Muscle of leg (tissue), 11 donors: ENCODE measurements around the gene FKBP2. TPM values are rescaled to one million over a fixed set of nuclear protein-coding genes. Genes with fewer than 3 reads are reported as not detected.
A peak's percentile ranks its signal among the peaks of the same experiment; 100 is the strongest.

Source experiments
- DNase-seq: peaks from one replicate; pipeline ENCODE4 v3.0.0; 2013
- H3K27ac ChIP-seq: one replicate; pipeline ENCODE4 v1.5.1; 2013; ENCODE audit warnings: mild to moderate bottlenecking, low read length, control low read depth
- H3K27me3 ChIP-seq: one replicate; pipeline ENCODE4 v1.6.1; 2013; ENCODE audit warnings: low read length; ENCODE audit not compliant: control insufficient read depth, insufficient read depth
- H3K36me3 ChIP-seq: one replicate; pipeline ENCODE4 v1.6.1; 2013; ENCODE audit warnings: low read length; ENCODE audit not compliant: control insufficient read depth, insufficient read depth
- H3K4me1 ChIP-seq: one replicate; pipeline ENCODE4 v1.6.1; 2013; ENCODE audit warnings: low read length; ENCODE audit not compliant: control insufficient read depth, insufficient read depth
- H3K4me3 ChIP-seq: one replicate; pipeline ENCODE4 v1.5.1; 2013; ENCODE audit warnings: low read length, control low read depth
- H3K9me3 ChIP-seq: replicated peaks from 2 replicates; pipeline ENCODE4 v1.6.1; 2013; ENCODE audit warnings: low read depth, low read length; ENCODE audit not compliant: control insufficient read depth
- WGBS: methylation state at CpG from one replicate; pipeline ENCODE4 v1.1.5; 2013; ENCODE audit warnings: missing lambda C conversion rate; ENCODE audit not compliant: insufficient coverage; 5-methylcytosine and 5-hydroxymethylcytosine counted together
- polyA plus RNA-seq, 8 donors: library from polyadenylated mRNA; unstranded; fragments of 120-200 nt; gene quantifications; one replicate each; pipeline versions ENCODE4 v1.2.1 to v1.2.3, GENCODE V29; 2013; ENCODE audit warnings: inconsistent platforms in 1 of 8, low replicate concordance in 1 of 8; ENCODE audit not compliant: insufficient read length in 8 of 8, insufficient read depth in 1 of 8
- total RNA-seq: library from RNA; stranded (reverse); fragments of 120-200 nt; gene quantifications from one replicate; pipeline ENCODE4 v1.2.4, GENCODE V29; 2013

FKBP2 gene
- total and polyA plus RNA-seq, 9 donors = 40.4 to 60.6 (median 53.8) TPM

DNA sequence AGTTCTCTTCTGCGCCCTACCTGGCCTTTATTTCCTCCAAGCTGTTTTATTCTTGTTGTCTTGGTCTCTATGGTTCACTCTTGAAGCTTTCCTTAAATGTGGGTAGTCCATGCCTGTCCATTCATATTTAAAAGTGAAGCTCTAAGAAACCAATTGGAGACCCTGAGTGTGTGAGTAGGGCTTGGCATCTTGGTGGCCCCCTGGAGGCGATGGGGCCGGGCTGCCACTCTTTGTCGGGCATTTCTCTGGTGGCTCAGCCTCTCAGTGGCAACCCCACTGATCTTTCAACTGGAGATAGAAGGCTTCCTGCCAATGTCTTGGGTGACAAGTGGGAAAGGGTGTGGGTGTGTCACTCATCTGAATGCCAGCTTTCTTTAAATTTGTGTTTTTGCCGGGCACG is 24.0 kb upstream of the FKBP2 start:
- no peak for DNase-seq
- Histone ChIP-seq H3K4me1 (peaks cover 16% of the 10 kb centered on the region), H3K4me3 (no peak overlapping the region), H3K27ac (no peak overlapping the region), H3K36me3 (peaks cover 14% of the 10 kb centered on the region), H3K9me3 (no peaks in the 10 kb centered on the region), H3K27me3 (no peaks in the 10 kb centered on the region)
- WGBS = 93% methylated on average over 3 of the region's 6 CpGs

DNA sequence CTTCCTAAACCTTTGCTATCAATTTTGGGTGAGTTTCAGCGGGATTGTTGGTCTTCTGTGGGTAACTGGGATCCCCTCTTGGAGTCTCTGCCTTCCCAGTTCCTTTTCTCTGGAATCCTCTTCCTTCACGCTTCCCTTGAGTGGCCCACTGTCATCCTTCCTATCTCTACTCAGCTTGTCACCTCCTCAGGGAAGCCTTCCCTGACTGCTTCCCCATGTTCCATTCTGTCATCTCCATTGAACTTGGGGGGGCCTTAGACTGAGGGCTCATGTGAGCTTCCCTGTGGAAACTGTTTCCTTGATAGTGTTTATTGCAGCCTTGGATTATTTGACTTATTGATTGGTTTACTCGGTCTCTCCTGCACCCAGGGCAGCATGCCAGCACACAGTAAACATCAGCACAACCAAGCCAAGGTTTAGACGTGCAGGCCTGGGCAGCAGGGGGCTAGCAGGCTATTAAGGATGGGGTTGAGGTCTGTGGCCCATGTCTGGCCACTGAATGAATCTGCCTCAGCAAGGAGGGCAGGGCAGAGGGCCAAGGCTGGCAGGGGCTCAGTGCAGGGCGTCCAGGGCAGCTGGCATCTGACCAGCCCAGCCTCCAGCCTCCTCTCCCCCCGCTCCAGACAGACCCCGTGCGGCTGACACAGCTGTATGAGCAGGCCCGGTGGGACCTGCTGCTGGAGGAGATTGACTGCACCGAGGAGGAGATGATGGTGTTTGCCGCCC is 22.1 kb upstream of the FKBP2 start:
- H3K36me3 ChIP-seq = peaks cover 18% of the 10 kb centered on the region
- H3K9me3 ChIP-seq = no peaks in the 10 kb centered on the region
- no peak overlapping the region for H3K27ac ChIP-seq
- H3K27me3 ChIP-seq = no peaks in the 10 kb centered on the region
- peaks cover 30% of the 10 kb centered on the region for H3K4me1 ChIP-seq
- no peak overlapping the region for H3K4me3 ChIP-seq
- no peak for DNase-seq
- WGBS = 47% methylated on average over 4 of the region's 11 CpGs

DNA sequence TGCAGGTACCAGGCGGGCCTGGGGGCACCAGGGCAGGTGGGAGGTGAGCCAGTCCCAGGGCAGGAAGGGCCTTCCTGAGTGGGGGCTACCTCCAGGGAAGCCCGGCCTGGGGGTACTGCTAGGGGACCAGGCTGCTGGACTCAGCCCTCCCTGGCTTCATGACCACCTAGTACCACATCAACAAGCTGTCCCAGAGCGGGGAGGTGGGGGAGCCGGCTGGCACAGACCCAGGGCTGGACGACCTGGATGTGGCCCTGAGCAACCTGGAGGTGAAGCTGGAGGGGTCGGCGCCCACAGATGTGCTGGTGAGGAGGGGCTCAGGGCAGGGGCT is 21.6 kb upstream of the FKBP2 start:
- no peak overlapping the region for H3K4me3 ChIP-seq
- H3K4me1 ChIP-seq = peaks cover 36% of the 10 kb centered on the region
- no CpG with 5 or more reads among the region's 7 CpGs for WGBS
- no peak for DNase-seq
- H3K36me3 ChIP-seq = peaks cover 22% of the 10 kb centered on the region
- no peaks in the 10 kb centered on the region for H3K27me3 ChIP-seq
- no peaks in the 10 kb centered on the region for H3K9me3 ChIP-seq
- H3K27ac ChIP-seq = no peak overlapping the region

DNA sequence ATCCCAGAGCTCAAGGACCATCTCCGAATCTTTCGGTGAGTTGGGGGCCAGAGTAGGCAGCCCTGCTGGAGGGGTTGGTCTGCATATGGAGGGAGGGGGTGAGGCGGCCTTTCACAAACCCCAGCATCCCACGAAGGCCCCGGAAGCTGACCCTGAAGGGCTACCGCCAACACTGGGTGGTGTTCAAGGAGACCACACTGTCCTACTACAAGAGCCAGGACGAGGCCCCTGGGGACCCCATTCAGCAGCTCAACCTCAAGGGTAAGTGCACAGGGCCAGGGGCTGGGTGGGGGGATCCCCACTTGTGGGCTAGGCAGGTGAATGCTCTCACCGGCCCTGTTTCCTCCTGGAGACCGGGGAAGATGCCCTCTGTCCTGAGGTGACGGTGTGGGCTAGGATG is 21.1 kb upstream of the FKBP2 start:
- Histone ChIP-seq H3K9me3 (no peaks in the 10 kb centered on the region), H3K36me3 (peaks cover 26% of the 10 kb centered on the region), H3K27me3 (no peaks in the 10 kb centered on the region), H3K4me3 (no peak overlapping the region), H3K4me1 (peaks cover 40% of the 10 kb centered on the region), H3K27ac (no peak overlapping the region)
- DNase-seq = no peak
- WGBS = 86% methylated on average over 7 of the region's 10 CpGs

DNA sequence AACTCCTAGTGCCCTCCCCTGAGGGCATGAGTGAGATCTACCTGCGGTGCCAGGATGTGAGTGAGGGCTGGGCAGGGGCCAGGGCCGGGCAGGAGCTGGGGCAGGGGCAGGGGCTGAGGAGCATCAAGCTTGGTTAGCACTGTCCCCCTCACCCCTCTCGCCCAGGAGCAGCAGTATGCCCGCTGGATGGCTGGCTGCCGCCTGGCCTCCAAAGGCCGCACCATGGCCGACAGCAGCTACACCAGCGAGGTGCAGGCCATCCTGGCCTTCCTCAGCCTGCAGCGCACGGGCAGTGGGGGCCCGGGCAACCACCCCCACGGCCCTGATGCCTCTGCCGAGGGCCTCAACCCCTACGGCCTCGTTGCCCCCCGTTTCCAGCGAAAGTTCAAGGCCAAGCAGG is 20.6 kb upstream of the FKBP2 start:
- Histone ChIP-seq H3K36me3 (peaks cover 26% of the 10 kb centered on the region), H3K27ac (no peak overlapping the region), H3K9me3 (no peaks in the 10 kb centered on the region), H3K4me1 (peaks cover 45% of the 10 kb centered on the region), H3K27me3 (no peaks in the 10 kb centered on the region), H3K4me3 (no peak overlapping the region)
- WGBS = 90% methylated on average over 16 of the region's 17 CpGs
- no peak for DNase-seq

DNA sequence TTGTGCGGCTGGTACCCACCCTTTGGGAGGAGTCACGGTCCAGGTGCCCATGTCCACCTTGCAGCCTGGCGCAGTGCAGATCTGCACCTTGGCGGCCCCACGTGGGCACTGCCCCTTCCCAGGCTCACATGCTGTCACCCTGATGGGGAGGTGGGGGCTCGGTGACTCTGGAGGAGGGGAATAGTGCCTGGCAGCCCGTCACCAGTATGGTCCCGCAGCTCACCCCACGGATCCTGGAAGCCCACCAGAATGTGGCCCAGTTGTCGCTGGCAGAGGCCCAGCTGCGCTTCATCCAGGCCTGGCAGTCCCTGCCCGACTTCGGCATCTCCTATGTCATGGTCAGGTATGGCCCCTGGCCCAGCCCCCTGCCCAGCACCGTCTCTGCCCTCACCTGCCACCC is 20.1 kb upstream of the FKBP2 start:
- 81% methylated on average over 9 of the region's 14 CpGs for WGBS
- Histone ChIP-seq H3K27me3 (no peaks in the 10 kb centered on the region), H3K36me3 (peaks cover 26% of the 10 kb centered on the region), H3K4me1 (peaks cover 50% of the 10 kb centered on the region), H3K27ac (no peak overlapping the region), H3K4me3 (no peak overlapping the region), H3K9me3 (no peaks in the 10 kb centered on the region)
- DNase-seq = no peak

DNA sequence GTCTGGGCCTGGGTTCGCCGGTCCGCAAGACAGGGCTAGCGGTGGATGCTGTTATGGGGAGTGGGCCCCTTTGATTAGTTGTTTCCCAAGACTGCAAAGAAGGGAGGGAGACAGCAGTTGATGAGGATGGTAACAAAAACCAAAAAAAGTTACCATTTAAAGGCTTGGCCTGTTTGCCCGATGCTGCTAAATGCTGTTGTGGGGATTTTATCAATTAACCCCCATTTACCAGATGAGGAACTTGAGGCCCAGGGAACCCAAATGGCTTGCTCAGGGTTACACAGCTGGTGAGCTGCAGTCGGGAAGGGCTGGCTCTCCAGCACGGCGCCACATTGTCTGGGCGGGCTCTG is 18.3 kb upstream of the FKBP2 start:
- Histone ChIP-seq H3K4me3 (no peak overlapping the region), H3K36me3 (peaks cover 26% of the 10 kb centered on the region), H3K27me3 (no peaks in the 10 kb centered on the region), H3K9me3 (no peaks in the 10 kb centered on the region), H3K27ac (peak overlapping the region; percentile 80), H3K4me1 (peaks cover 64% of the 10 kb centered on the region)
- 64% methylated on average over 8 of the region's 9 CpGs for WGBS
- DNase-seq = no peak

DNA sequence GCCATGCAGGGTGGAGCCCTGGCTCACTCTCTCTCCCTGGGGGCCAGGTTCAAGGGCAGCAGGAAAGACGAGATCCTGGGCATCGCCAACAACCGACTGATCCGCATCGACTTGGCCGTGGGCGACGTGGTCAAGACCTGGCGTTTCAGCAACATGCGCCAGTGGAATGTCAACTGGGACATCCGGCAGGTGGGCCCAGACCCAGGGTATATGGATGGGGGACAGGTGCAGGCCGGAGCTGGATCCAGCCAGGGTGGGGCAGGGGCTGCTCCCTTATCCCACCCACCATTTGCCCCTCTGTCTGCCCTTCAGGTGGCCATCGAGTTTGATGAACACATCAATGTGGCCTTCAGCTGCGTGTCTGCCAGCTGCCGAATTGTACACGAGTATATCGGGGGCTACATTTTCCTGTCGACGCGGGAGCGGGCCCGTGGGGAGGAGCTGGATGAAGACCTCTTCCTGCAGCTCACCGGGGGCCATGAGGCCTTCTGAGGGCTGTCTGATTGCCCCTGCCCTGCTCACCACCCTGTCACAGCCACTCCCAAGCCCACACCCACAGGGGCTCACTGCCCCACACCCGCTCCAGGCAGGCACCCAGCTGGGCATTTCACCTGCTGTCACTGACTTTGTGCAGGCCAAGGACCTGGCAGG is 17.8 kb upstream of the FKBP2 start:
- DNase-seq = peak; percentile 35
- Histone ChIP-seq H3K27me3 (no peaks in the 10 kb centered on the region), H3K9me3 (no peaks in the 10 kb centered on the region), H3K27ac (peak overlapping the region; percentile 80), H3K4me3 (no peak overlapping the region), H3K4me1 (peaks cover 65% of the 10 kb centered on the region), H3K36me3 (peaks cover 26% of the 10 kb centered on the region)
- WGBS = 70% methylated on average over 23 of the region's 24 CpGs

DNA sequence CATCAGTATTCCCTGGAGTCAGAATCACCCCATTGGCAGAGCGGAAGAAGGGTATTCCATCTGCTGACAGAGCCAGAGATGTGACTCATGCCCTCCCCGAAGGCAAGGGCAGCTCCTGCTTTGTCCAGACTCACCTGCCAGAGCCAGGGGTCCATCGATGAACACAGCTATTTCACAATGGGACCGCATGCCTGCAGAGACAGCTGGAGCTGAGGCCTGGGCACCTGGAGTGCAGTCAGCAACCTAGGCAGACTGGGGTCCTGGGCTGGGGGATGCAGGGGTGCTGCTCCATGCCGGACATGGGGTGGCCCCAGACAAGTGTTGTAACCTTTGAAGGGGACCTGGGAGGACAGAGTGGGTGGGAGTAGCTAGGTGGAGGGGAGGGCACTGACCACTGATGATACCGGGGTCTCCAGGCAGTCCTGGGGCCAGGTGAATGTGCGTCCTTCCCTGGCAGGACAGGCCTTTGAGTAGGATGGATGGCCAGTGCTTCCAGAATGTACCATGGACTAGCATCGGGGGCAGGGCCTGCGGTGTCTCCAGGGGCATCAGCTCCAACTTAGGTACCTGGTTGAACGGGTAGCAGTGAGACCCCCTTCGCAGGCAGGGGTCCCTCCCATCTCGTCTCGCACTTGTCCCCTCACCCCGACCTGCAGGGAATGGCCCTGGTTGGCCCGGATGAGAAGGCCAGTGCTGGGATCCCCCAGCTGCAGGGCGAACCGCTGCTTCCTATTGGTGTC is 16.6 kb upstream of the FKBP2 start:
- H3K27me3 ChIP-seq = no peaks in the 10 kb centered on the region

DNA sequence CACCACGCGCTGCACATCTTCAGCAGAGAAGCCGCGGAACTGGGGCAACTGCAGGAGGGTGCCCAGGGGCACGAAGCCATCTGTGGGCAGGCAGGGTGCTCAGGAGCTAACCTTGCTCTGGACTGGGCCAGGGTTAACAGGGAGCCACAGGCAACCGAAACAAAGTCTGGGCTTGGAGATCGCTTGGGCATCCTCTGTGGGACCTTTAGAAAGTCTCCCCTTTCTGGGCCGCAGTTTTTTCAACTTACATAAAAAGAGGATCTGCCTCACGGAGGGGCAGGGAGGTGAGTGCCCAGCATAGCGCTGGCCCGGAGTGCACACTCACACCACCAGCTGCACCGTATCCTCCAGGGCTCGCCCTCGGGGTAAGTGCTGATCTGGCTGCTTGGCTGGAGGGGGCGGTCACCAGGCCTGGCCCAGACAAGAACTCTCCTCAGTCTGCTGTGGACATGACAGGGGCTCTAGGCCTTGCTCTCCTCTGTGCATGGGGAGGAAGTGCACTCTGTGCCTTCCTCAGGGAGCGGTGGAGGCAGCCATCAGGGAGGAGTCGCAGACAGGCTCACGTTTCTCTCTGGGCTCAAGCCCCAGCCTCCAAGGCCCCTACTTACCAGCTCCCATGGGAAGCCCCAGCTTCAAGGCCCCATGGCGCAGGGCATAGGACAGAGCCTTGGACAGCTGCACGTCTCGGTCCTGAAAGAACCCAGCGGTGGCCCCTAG is 15.8 kb upstream of the FKBP2 start:
- Histone ChIP-seq H3K4me1 (peaks cover 68% of the 10 kb centered on the region), H3K27me3 (no peaks in the 10 kb centered on the region), H3K27ac (peak overlapping the region; percentile 92), H3K9me3 (no peaks in the 10 kb centered on the region), H3K4me3 (peak overlapping the region; percentile 91), H3K36me3 (peaks cover 26% of the 10 kb centered on the region)
- 52% methylated on average over 14 of the region's 22 CpGs for WGBS
- no peak for DNase-seq

More for the DNA sequence above, 16.6 kb upstream of the FKBP2 start:
- no peak overlapping the region for H3K4me3 ChIP-seq
- WGBS = 92% methylated on average over 17 of the region's 17 CpGs
- no peaks in the 10 kb centered on the region for H3K9me3 ChIP-seq
- peaks cover 62% of the 10 kb centered on the region for H3K4me1 ChIP-seq
- no peak for DNase-seq
- peak overlapping the region; percentile 92 for H3K27ac ChIP-seq
- peaks cover 26% of the 10 kb centered on the region for H3K36me3 ChIP-seq
